Transverse colon (tissue), 4 donors: ENCODE data around the gene IFITM1. TPM values are rescaled to one million over a fixed set of nuclear protein-coding genes. Genes with fewer than 3 reads are reported as not detected.
"Not testable (repeated sequence)": the region's sequence is repeated elsewhere in the genome, so short reads cannot be mapped to it uniquely, and the experiment has no call there.

Source experiments
- DNase-seq: peaks from one replicate; pipeline ENCODE4 v3.0.0-alpha.2; 2019
- H3K27ac ChIP-seq, 4 donors: fragments of 200-600 bp; sonication (generic); 2 replicates each; pipeline ENCODE4 v1.5.1; 2016 to 2018; ENCODE audit warnings: inconsistent platforms in 4 of 4
- H3K27me3 ChIP-seq: fragments of 200-600 bp; sonication (generic); 2 replicates; pipeline ENCODE4 v1.5.1; 2017; ENCODE audit warnings: inconsistent platforms
- H3K36me3 ChIP-seq, 4 donors: fragments of 200-600 bp; sonication (generic); 2 replicates each; pipeline ENCODE4 v1.5.1; 2017 to 2019; ENCODE audit warnings: inconsistent platforms in 4 of 4
- H3K4me1 ChIP-seq, 4 donors: fragments of 200-600 bp; sonication (generic); 2 replicates each; pipeline ENCODE4 v1.5.1; 2017 to 2020; ENCODE audit warnings: inconsistent platforms in 4 of 4
- H3K4me3 ChIP-seq, 4 donors: fragments of 200-600 bp; sonication (generic); 1 replicate in 1 of 4; 2 replicates in 3 of 4; pipeline versions ENCODE4 v1.5.1 to v1.6.1; 2017 to 2019; ENCODE audit warnings: inconsistent platforms in 4 of 4
- H3K9me3 ChIP-seq, 2 donors: fragments of 200-600 bp; sonication (generic); 2 replicates each; pipeline ENCODE4 v1.5.1; 2017 to 2019; ENCODE audit warnings: inconsistent platforms in 2 of 2
- EP300 ChIP-seq: sonication (generic); formaldehyde crosslinking; IDR thresholded peaks from one replicate; pipeline ENCODE4 v1.6.1; 2017; ENCODE audit warnings: antibody characterized with exemption, low read depth
- POLR2A ChIP-seq: fragments of 450-650 bp; IDR thresholded peaks from one replicate; pipeline ENCODE4 v1.6.1; 2016; ENCODE audit warnings: antibody characterized with exemption, mild to moderate bottlenecking, moderate library complexity
- POLR2AphosphoS5 ChIP-seq, 3 donors: sonication (generic); formaldehyde crosslinking; IDR thresholded peaks; one replicate each; pipeline ENCODE4 v1.6.1; 2016; ENCODE audit warnings: antibody characterized with exemption in 3 of 3
- WGBS, 2 donors: methylation state at CpG; one replicate each; pipeline ENCODE4 v1.1.5; 2018; ENCODE audit warnings: low coverage in 1 of 2; 5-methylcytosine and 5-hydroxymethylcytosine counted together
- in situ Hi-C, 4 donors: fragments of 200-750 bp; cut with MboI; loops; one replicate each; pipeline versions ENCODE4 v1.15.0 to v1.15.1; 2017; ENCODE audit warnings: low sequenced_read_pairs in 3 of 4, low pct_ligation_motif_present in 1 of 4, low pct_unique_long_range_greater_than_20kb in 1 of 4
- intact Hi-C: fragments of 100-400 bp; cut with DNase I; formaldehyde crosslinking; loops from one replicate; pipeline ENCODE4 v1.15.1; 2023; ENCODE audit warnings: low total_unique reads
- total RNA-seq, 4 donors: library from RNA; depleted of rRNA; stranded (reverse); fragments of >200 nt; gene quantifications; one replicate each; pipeline ENCODE4 v1.1.0, GENCODE V29; 2016
- TF ChIP-seq, protein P1 (sequence below), 5 experiments: fragments of 200-600 bp in 3 of 5; fragments of 450-650 bp in 2 of 5; sonication (generic) in 3 of 5; IDR thresholded peaks; 1 replicate in 2 of 5; 2 replicates in 3 of 5; pipeline ENCODE4 v1.5.1; 2016 to 2017; ENCODE audit warnings: antibody characterized with exemption in 5 of 5, inconsistent platforms in 3 of 5, mild to moderate bottlenecking in 2 of 5, moderate library complexity in 1 of 5

Gene IFITM1
- total RNA-seq, 4 donors from 2014 or later: 19.9 to 109 (median 60.5) TPM

DNA sequence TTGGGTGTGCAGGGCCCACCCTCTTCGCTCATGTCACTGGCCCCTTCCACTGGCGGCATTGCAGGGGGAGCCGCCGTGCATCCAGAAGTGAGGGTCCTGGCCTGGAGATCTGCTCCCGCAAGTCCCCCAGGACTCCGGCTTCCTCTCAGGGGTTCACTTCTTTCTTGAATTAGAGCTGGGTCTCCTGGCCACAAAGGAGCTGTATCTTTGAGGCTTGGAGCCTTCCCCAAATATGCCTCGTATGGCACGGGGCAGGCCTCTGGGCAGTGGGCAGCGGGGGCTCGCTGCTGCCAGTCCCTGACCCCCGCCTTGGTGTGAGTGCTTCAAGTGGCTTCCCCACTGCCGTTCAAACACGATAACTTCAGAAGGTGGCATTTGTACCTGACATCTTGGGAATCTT, 14.2 kb downstream of the IFITM1 start:
- TF ChIP-seq, protein P1, sequence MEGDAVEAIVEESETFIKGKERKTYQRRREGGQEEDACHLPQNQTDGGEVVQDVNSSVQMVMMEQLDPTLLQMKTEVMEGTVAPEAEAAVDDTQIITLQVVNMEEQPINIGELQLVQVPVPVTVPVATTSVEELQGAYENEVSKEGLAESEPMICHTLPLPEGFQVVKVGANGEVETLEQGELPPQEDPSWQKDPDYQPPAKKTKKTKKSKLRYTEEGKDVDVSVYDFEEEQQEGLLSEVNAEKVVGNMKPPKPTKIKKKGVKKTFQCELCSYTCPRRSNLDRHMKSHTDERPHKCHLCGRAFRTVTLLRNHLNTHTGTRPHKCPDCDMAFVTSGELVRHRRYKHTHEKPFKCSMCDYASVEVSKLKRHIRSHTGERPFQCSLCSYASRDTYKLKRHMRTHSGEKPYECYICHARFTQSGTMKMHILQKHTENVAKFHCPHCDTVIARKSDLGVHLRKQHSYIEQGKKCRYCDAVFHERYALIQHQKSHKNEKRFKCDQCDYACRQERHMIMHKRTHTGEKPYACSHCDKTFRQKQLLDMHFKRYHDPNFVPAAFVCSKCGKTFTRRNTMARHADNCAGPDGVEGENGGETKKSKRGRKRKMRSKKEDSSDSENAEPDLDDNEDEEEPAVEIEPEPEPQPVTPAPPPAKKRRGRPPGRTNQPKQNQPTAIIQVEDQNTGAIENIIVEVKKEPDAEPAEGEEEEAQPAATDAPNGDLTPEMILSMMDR (IDR thresholded peaks at IDR 0.05): no peak
- no peak for TF ChIP-seq POLR2AphosphoS5 (IDR thresholded peaks at IDR 0.05)
- no peak for TF ChIP-seq POLR2A
- no peak for TF ChIP-seq EP300
- Histone ChIP-seq H3K9me3 (no peaks in the 10 kb centered on the region), H3K36me3 (no peaks in the 10 kb centered on the region), H3K27me3 (no peaks in the 10 kb centered on the region), H3K4me1 (peaks cover 27 to 38% (median 34%) of the 10 kb centered on the region in 4 donors), H3K27ac (peak overlapping the region in 2 of 4 donors; percentile 83 to 87), H3K4me3 (no peak overlapping the region)
- intact Hi-C loops: no loop called here
- WGBS, 2 donors: 93 to 96% methylated on average over 8 to 13 of the region's 13 CpGs
- no peak for DNase-seq
- in situ Hi-C loops: no loop called here

DNA sequence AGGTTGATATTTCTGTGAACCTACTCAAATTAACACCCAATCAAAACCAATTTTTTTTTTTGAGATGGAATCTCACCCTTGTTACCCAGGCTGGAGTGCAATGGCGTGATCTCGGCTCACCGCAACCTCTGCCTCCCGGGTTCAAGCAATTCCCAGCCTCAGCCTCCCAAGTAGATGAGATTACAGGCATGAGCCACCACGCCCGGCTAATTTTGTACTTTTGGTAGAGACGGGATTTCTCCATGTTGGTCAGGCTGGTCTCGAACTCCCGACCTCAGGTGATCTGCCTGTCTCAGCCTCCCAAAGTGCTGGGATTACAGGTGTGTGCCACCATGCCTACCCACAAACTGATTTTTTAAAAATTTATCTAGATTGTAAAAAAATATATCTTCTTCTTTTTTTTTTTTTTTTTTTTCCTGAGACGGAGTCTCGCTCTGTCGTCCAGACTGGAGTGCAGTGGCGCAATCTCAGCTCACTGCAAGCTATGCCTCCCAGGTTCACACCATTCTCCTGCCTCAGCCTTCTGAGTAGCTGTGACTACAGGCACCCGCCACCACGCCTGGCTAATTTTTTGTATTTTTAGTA, 14.8 kb downstream of the IFITM1 start:
- H3K27me3 ChIP-seq, intact Hi-C loops, H3K36me3 ChIP-seq, H3K9me3 ChIP-seq, in situ Hi-C loops, H3K4me3 ChIP-seq, H3K27ac ChIP-seq, DNase-seq: not testable (repeated sequence)
- 90% methylated on average over 15 of the region's 15 CpGs; no CpG with 5 or more reads in 1 of the 2 donors for WGBS, 2 donors
- H3K4me1 ChIP-seq: peaks cover 27 to 38% (median 34%) of the 10 kb centered on the region in 4 donors

DNA sequence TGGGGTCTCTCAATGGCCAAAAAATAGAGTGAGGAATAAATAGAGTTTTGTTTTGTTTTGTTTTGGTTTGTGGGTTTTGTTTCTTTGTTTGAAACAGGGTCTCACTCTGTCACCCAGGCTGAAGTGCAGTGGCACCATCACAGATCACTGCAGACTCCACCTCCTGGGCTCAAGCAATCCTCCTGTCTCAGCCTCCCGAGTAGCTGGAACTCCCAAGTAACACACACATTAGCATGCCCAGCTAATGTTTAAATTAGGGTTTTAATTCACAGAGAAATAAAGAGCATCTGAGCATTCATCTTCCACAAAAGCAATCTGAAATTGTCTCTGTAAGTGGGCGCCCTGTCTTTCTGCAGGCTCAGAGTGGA, 16.0 kb downstream of the IFITM1 start:
- intact Hi-C loops (no loop called here), in situ Hi-C loops (no loop called here)
- no peak for DNase-seq
- Histone ChIP-seq H3K9me3 (no peaks in the 10 kb centered on the region), H3K4me3 (no peak overlapping the region), H3K27me3 (no peaks in the 10 kb centered on the region), H3K36me3 (no peaks in the 10 kb centered on the region), H3K27ac (no peak overlapping the region), H3K4me1 (peaks cover 23 to 33% (median 25%) of the 10 kb centered on the region in 4 donors)
- 93 to 100% methylated on average over 1 to 2 of the region's 2 CpGs for WGBS, 2 donors
- TF ChIP-seq, protein P1 (IDR thresholded peaks at IDR 0.05): no peak
- TF ChIP-seq EP300 (no peak), POLR2AphosphoS5 (IDR thresholded peaks at IDR 0.05) (no peak)

DNA sequence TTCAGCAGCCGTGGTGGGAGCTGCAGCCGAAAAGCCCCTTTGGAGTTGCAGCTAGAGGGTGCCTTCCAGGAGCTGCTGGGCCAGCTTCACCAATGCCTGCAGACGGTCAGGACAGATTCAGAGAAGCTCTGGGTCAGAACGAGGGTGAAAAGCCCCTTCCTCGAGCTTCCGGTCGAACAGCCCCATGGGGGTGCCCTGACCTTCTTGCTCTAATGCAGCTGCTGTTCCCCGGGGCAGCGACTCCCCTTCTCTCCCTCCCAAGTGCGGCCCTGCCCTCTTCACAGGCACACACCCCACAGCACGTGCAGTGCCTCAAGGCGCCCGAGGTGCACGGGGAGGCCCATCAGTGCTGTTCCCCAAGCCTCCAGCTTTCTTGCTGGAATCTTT, 16.5 kb downstream of the IFITM1 start:
- in situ Hi-C loops (no loop called here), intact Hi-C loops (no loop called here)
- Histone ChIP-seq H3K27me3 (no peaks in the 10 kb centered on the region), H3K27ac (no peak overlapping the region), H3K4me1 (peaks cover 22 to 36% (median 23%) of the 10 kb centered on the region in 4 donors), H3K36me3 (no peaks in the 10 kb centered on the region), H3K9me3 (no peaks in the 10 kb centered on the region), H3K4me3 (no peak overlapping the region)
- TF ChIP-seq, protein P1 (IDR thresholded peaks at IDR 0.05): no peak
- no peak for DNase-seq
- WGBS, 2 donors: 67 to 79% methylated on average over 3 to 14 of the region's 14 CpGs

DNA sequence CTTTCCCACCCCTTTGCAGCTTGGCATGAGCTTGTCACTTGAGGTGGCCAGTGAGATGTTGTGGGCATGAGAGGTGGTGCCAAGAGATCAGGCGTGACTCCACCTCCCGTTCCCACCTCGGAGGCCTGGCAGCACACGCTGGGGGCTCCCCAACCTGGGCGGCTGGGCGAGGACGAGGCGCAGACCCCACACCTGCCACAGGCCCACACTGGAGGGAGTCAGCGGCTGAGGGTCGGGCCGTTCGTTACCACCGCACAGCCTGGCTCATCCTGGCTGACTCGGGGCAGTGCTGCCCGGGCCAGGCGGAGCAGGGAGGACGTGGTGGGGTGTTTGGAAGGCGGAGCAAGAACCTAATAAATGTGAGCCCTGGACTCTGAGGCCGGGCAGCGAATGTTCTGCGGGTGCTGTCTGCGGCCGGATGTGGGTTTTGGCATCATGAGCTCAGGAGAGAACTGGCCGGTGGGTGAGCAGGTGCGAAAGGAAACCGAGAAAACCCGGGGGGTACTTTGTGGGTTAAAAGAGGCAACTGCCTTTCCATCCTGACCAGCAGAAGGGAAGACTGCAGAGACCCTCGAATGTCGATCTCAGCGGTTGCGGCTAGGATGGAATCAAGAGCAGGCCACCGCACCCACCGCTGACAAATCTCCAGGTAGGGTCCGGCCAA, 17.0 kb downstream of the IFITM1 start:
- TF ChIP-seq EP300 (no peak), POLR2AphosphoS5 (IDR thresholded peaks at IDR 0.05) (no peak), POLR2A (no peak)
- TF ChIP-seq, protein P1 (IDR thresholded peaks at IDR 0.05): no peak
- Histone ChIP-seq H3K4me1 (peaks cover 19 to 37% (median 20%) of the 10 kb centered on the region in 4 donors), H3K9me3 (no peaks in the 10 kb centered on the region), H3K4me3 (no peak overlapping the region), H3K27ac (no peak overlapping the region), H3K27me3 (no peaks in the 10 kb centered on the region), H3K36me3 (no peaks in the 10 kb centered on the region)
- peak; percentile 70 for DNase-seq
- WGBS, 2 donors: 73 to 93% methylated on average over 13 to 34 of the region's 34 CpGs
- in situ Hi-C loops: no loop called here
- intact Hi-C loops: no loop called here
